K562 (cell line): ENCODE measurements around the gene ZNF558. TPM values are rescaled to one million over a fixed set of nuclear protein-coding genes. Genes with fewer than 3 reads are reported as not detected.

Experiments
- ATAC-seq: fragments of 200-7000 bp; cut with Tn5 transposase; 3 replicates; pipeline ENCODE4 v1.9.1; 2020; ENCODE audit warnings: moderate library complexity
- BruUV-seq: library from RNA; stranded (reverse); fragments of 400-500 nt; replicated peaks from 2 replicates; lab custom pipeline; 2021; lab: Mats Ljungman, UMichigan
- CTCF ChIA-PET: fragments of 300-600 bp; formaldehyde crosslinking; extraction: SDS; loops from one replicate; lab custom pipeline; 2021; ENCODE audit warnings: low intra/inter-chr PET ratio; lab: Yijun Ruan, JAX
- POLR2A ChIA-PET: fragments of 300-600, 350-650 bp; sonication (Branson Sonifier 250); formaldehyde crosslinking; extraction: SDS; loops from one replicate; lab custom pipeline; 2021; ENCODE audit warnings: antibody characterized with exemption, inconsistent platforms; lab: Yijun Ruan, JAX
- DNase-seq, 4 experiments: peaks; one replicate each; pipeline versions ENCODE4 v3.0.0 to v3.0.0-alpha.2; 2011 to 2018; ENCODE audit warnings: low spot score in 3 of 4, mixed read lengths in 3 of 4; ENCODE audit errors: extremely low read depth in 1 of 4
- FAIRE-seq: peaks from 2 replicates; lab custom pipeline; 2011; peaks lifted over from hg19 to GRCh38; lab: Jason Lieb, UNC
- H2AFZ ChIP-seq: 2 replicates; pipeline ENCODE4 v1.6.0; 2011; ENCODE audit warnings: low read depth, low read length, control low read depth, inconsistent platforms
- H3K27ac ChIP-seq: fragments of 200-600 bp; 3 replicates; pipeline ENCODE4 v1.8.0; 2011; ENCODE audit warnings: low read depth, mild to moderate bottlenecking, control low read depth, inconsistent platforms, low read length, moderate library complexity, mixed read lengths; ENCODE audit errors: extremely low read depth
- H3K27me3 ChIP-seq, 2 experiments: fragments of 300-600 bp in 1 of 2; 2 replicates in 1 of 2; 3 replicates in 1 of 2; pipeline versions ENCODE4 v1.6.0 to v1.8.0; 2011; ENCODE audit warnings: inconsistent platforms in 2 of 2, low read length in 2 of 2, mild to moderate bottlenecking in 1 of 2, mixed read lengths in 1 of 2, moderate library complexity in 1 of 2; ENCODE audit not compliant: control insufficient read depth in 2 of 2, insufficient read depth in 2 of 2
- H3K36me3 ChIP-seq: fragments of 300-600 bp; 3 replicates; pipeline ENCODE4 v1.8.0; 2011; ENCODE audit warnings: mild to moderate bottlenecking, low read length, inconsistent platforms; ENCODE audit not compliant: control insufficient read depth, insufficient read depth
- H3K4me1 ChIP-seq, 2 experiments: fragments of 200-600 bp in 1 of 2; replicated peaks in 1 of 2; 2 replicates in 1 of 2; 3 replicates in 1 of 2; pipeline versions ENCODE4 v1.5.1 to v1.8.0; 2011; ENCODE audit warnings: inconsistent platforms in 2 of 2, low read length in 2 of 2, mild to moderate bottlenecking in 1 of 2, mixed read lengths in 1 of 2, moderate library complexity in 1 of 2; ENCODE audit not compliant: control insufficient read depth in 2 of 2, insufficient read depth in 2 of 2
- H3K4me2 ChIP-seq: 2 replicates; pipeline ENCODE4 v1.6.1; 2011; ENCODE audit warnings: low read length, control low read depth, inconsistent platforms, mixed read lengths; ENCODE audit not compliant: insufficient read depth
- H3K4me3 ChIP-seq: fragments of 200-600 bp; sonication (generic), shearing (Covaris generic); 2 replicates; pipeline ENCODE4 v1.5.1; 2016; ENCODE audit warnings: control low read depth, inconsistent platforms
- H3K79me2 ChIP-seq: fragments of 200-600 bp; 3 replicates; pipeline ENCODE4 v1.8.0; 2011; ENCODE audit warnings: low read length, inconsistent platforms; ENCODE audit not compliant: control insufficient read depth, insufficient read depth
- H3K9ac ChIP-seq, 2 experiments: 2 replicates each; pipeline versions ENCODE4 v1.6.0 to v1.6.1; 2011; ENCODE audit warnings: low read depth in 2 of 2, low read length in 2 of 2, control low read depth in 1 of 2, inconsistent platforms in 1 of 2, mild to moderate bottlenecking in 1 of 2, mixed read lengths in 1 of 2; ENCODE audit not compliant: insufficient read depth in 1 of 2
- H3K9me1 ChIP-seq: one replicate; pipeline ENCODE4 v1.6.0; 2011; ENCODE audit warnings: inconsistent platforms, mild to moderate bottlenecking, low read length, moderate library complexity; ENCODE audit not compliant: control insufficient read depth, insufficient read depth
- H3K9me3 ChIP-seq: replicated peaks from 2 replicates; pipeline ENCODE4 v1.5.1; 2011; ENCODE audit warnings: low read depth, low read length, inconsistent platforms; ENCODE audit not compliant: control insufficient read depth, insufficient read depth
- H4K20me1 ChIP-seq: replicated peaks from 2 replicates; pipeline ENCODE4 v1.6.1; 2011; ENCODE audit warnings: low read length, inconsistent platforms, mixed read lengths; ENCODE audit not compliant: control insufficient read depth, insufficient read depth
- C11orf30 ChIP-seq: fragments of 450-650 bp; IDR thresholded peaks from 2 replicates; pipeline ENCODE4 v1.6.1; 2016; ENCODE audit warnings: low read depth, mild to moderate bottlenecking
- MLLT1 ChIP-seq, 2 experiments: fragments of 450-650 bp; IDR thresholded peaks; 2 replicates each; pipeline ENCODE4 v1.6.1; 2016
- REST ChIP-seq, 2 experiments: fragments of 450-650 bp; formaldehyde crosslinking in 1 of 2; IDR thresholded peaks; 2 replicates each; pipeline versions ENCODE4 v1.4.0 to v1.6.1; 2014 to 2020; ENCODE audit warnings: mild to moderate bottlenecking in 2 of 2, borderline replicate concordance in 1 of 2, low read depth in 1 of 2
- TSC22D4 ChIP-seq: fragments of 450-650 bp; IDR thresholded peaks from 2 replicates; pipeline ENCODE4 v1.6.1; 2016; ENCODE audit warnings: missing genetic modification characterization, missing biosample characterization, control low read depth
- ZBTB17 ChIP-seq: fragments of 450-650 bp; formaldehyde crosslinking; IDR thresholded peaks from 2 replicates; pipeline ENCODE4 v1.4.0; 2020; ENCODE audit warnings: mild to moderate bottlenecking
- ZNF23 ChIP-seq: fragments of 250-450 bp; sonication (Bioruptor Pico); IDR thresholded peaks from 2 replicates; pipeline ENCODE4 v1.4.0; 2020; ENCODE audit warnings: mild to moderate bottlenecking
- ZNF41 ChIP-seq: fragments of 250-450 bp; sonication (Bioruptor Pico); conservative IDR thresholded peaks from 2 replicates; pipeline ENCODE4 v1.4.0; 2020; ENCODE audit warnings: mild to moderate bottlenecking
- WGBS: fragments of 100-300 bp; shearing (Covaris generic); methylation state at CpG from one replicate; pipeline ENCODE4 v1.1.6; 2016; ENCODE audit warnings: low coverage, mixed read lengths; ENCODE audit not compliant: insufficient coverage; ENCODE audit errors: missing lambda C conversion rate; 5-methylcytosine and 5-hydroxymethylcytosine counted together
- in situ Hi-C: fragments of 300-500 bp; cut with MboI; formaldehyde crosslinking; loops from 4 replicates; pipeline ENCODE4 v1.15.0; 2018; ENCODE audit warnings: inconsistent platforms, mixed read lengths
- intact Hi-C: fragments of 100-400 bp; cut with micrococcal nuclease; formaldehyde crosslinking; loops from 2 replicates; pipeline ENCODE4 v1.14.2; 2022
- polyA plus RNA-seq, 8 experiments: library from polyadenylated mRNA; depleted of rRNA in 4 of 8; stranded (reverse) in 5 of 8; unstranded in 3 of 8; fragments of >200 nt; fragmentation: Nextera tagmentation in 2 of 8; fragmentation: Illumina TruSeq in 1 of 8; extraction: Ambion mirVana in 2 of 8; extraction: Trizol in 1 of 8; gene quantifications; 2 replicates each; pipeline versions ENCODE4 v1.2.1 to v1.2.3, GENCODE V29; 2011 to 2014; ENCODE audit warnings: inconsistent platforms in 1 of 8, missing spikeins in 1 of 8
- total RNA-seq, 7 experiments: library from RNA; depleted of rRNA in 6 of 7; stranded (reverse); fragments of >200 nt in 6 of 7; fragmentation: Illumina TruSeq in 2 of 7; extraction: Trizol in 2 of 7; gene quantifications; 2 replicates each; pipeline versions ENCODE4 v1.2.1 to v1.2.3, GENCODE V29; 2011 to 2021; ENCODE audit warnings: low replicate concordance in 1 of 7
- TF ChIP-seq, protein P1 (sequence below), 2 experiments: fragments of 150-350 bp in 1 of 2; IDR thresholded peaks; 2 replicates each; pipeline ENCODE4 v1.6.1; 2012 to 2016; ENCODE audit warnings: low read depth in 2 of 2, low read length in 2 of 2, mild to moderate bottlenecking in 1 of 2, moderate library complexity in 1 of 2

ZNF558 gene
- total and polyA plus RNA-seq, 9 of the 15 experiments (the other 6 are each of a cell fraction or from before 2014, with no cell fraction given) = 5.4 to 47.6 (median 21.2) TPM

- H3K9me3 ChIP-seq = no peaks in the 10 kb centered on the region
- no peaks in the 10 kb centered on the region for H3K79me2 ChIP-seq
- H3K4me1 ChIP-seq = no peaks in the 10 kb centered on the region
- TF ChIP-seq, protein P1, sequence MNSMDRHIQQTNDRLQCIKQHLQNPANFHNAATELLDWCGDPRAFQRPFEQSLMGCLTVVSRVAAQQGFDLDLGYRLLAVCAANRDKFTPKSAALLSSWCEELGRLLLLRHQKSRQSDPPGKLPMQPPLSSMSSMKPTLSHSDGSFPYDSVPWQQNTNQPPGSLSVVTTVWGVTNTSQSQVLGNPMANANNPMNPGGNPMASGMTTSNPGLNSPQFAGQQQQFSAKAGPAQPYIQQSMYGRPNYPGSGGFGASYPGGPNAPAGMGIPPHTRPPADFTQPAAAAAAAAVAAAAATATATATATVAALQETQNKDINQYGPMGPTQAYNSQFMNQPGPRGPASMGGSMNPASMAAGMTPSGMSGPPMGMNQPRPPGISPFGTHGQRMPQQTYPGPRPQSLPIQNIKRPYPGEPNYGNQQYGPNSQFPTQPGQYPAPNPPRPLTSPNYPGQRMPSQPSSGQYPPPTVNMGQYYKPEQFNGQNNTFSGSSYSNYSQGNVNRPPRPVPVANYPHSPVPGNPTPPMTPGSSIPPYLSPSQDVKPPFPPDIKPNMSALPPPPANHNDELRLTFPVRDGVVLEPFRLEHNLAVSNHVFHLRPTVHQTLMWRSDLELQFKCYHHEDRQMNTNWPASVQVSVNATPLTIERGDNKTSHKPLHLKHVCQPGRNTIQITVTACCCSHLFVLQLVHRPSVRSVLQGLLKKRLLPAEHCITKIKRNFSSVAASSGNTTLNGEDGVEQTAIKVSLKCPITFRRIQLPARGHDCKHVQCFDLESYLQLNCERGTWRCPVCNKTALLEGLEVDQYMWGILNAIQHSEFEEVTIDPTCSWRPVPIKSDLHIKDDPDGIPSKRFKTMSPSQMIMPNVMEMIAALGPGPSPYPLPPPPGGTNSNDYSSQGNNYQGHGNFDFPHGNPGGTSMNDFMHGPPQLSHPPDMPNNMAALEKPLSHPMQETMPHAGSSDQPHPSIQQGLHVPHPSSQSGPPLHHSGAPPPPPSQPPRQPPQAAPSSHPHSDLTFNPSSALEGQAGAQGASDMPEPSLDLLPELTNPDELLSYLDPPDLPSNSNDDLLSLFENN (IDR thresholded peaks at IDR 0.05; ENCODE audit: low read depth in 2 of 2, low read length in 2 of 2) = peak in 1 of 2 experiments; percentile 76; a peak in 2 of 4 replicates
- TF ChIP-seq ZNF41 = peak; percentile 95
- TF ChIP-seq REST (IDR thresholded peaks at IDR 0.05; ENCODE audit: borderline replicate concordance) = peak; percentile 53; the same call in 1 of the 2 replicates
- no peak for TF ChIP-seq REST (CRISPR knock-in tag; IDR thresholded peaks at IDR 0.05; ENCODE audit: low read depth)
- TF ChIP-seq MLLT1 (IDR thresholded peaks at IDR 0.05) = peak in 1 of 2 experiments; percentile 97; a peak in 2 of 4 replicates
- TF ChIP-seq ZBTB17 (CRISPR knock-in tag) = peak; percentile 96
- TF ChIP-seq C11orf30 = no peak
- TF ChIP-seq TSC22D4 (tag) = no peak
- peak; percentile 95 for TF ChIP-seq ZNF23
- in situ Hi-C loops (no loop called here), intact Hi-C loops (no loop called here)
- BruUV-seq = no TSS peak
- no peak overlapping the region for H3K4me3 ChIP-seq
- H4K20me1 ChIP-seq = no peaks in the 10 kb centered on the region
- H3K36me3 ChIP-seq = no peaks in the 10 kb centered on the region
- WGBS = 2% methylated on average over 2 of the region's 2 CpGs
- no peak for DNase-seq
- no peak overlapping the region for H2AFZ ChIP-seq
- POLR2A ChIA-PET = no interaction called here
- H3K27ac ChIP-seq = no peak overlapping the region
- H3K9me1 ChIP-seq = no peaks in the 10 kb centered on the region
- no peak overlapping the region for H3K4me2 ChIP-seq
- CTCF ChIA-PET = no interaction called here
- ATAC-seq = no peak
- no peak for FAIRE-seq
- H3K27me3 ChIP-seq = no peaks in the 10 kb centered on the region
- H3K9ac ChIP-seq = no peak overlapping the region
Measured at GRCh38 chr19:8880868-8881488, 48.9 kb upstream of the ZNF558 start.
